IMR-90 (cell line): ENCODE measurements around the gene FBXL7. TPM values are rescaled to one million over a fixed set of nuclear protein-coding genes. Genes with fewer than 3 reads are reported as not detected.

ENCODE experiments used
- ATAC-seq: fragments of 200-7000 bp; cut with Tn5 transposase; 2 replicates; pipeline ENCODE4 v1.9.1; 2020; ENCODE audit warnings: low read depth, mild to moderate bottlenecking, moderate library complexity
- BruUV-seq: library from RNA; stranded (reverse); fragments of 400-500 nt; replicated peaks from 2 replicates; lab custom pipeline; 2021; lab: Mats Ljungman, UMichigan
- CTCF ChIA-PET: fragments of 300-600 bp; formaldehyde crosslinking; extraction: SDS; loops from one replicate; lab custom pipeline; 2021; ENCODE audit warnings: antibody characterized with exemption; lab: Yijun Ruan, JAX
- POLR2A ChIA-PET: fragments of 300-600 bp; sonication (Branson Sonifier 250); formaldehyde crosslinking; loops from one replicate; lab custom pipeline; 2022; ENCODE audit warnings: antibody characterized with exemption; ENCODE audit not compliant: unreplicated experiment; lab: Charles Lee
- DNase-seq: peaks from one replicate; pipeline ENCODE4 v3.0.0; 2013
- H2AFZ ChIP-seq: replicated peaks from 2 replicates; pipeline ENCODE3; 2013; ENCODE audit warnings: low read length, mild to moderate bottlenecking; ENCODE audit not compliant: poor library complexity
- H2AK5ac ChIP-seq: 2 replicates; pipeline ENCODE4 v1.6.1; 2013; ENCODE audit warnings: low read depth, low read length, inconsistent platforms
- H2AK9ac ChIP-seq: replicated peaks from 2 replicates; pipeline ENCODE3; 2013; ENCODE audit warnings: mild to moderate bottlenecking, low read depth, low read length, moderate library complexity; ENCODE audit not compliant: poor library complexity
- H2BK120ac ChIP-seq: 2 replicates; pipeline ENCODE4 v1.6.1; 2013; ENCODE audit warnings: low read depth, low read length, inconsistent platforms
- H2BK15ac ChIP-seq: 3 replicates; pipeline ENCODE4 v1.6.1; 2013; ENCODE audit warnings: low read depth, low read length, inconsistent platforms
- H2BK20ac ChIP-seq: 2 replicates; pipeline ENCODE4 v1.6.1; 2013; ENCODE audit warnings: low read depth, mild to moderate bottlenecking, inconsistent platforms, low read length, moderate library complexity
- H2BK5ac ChIP-seq: 2 replicates; pipeline ENCODE4 v1.6.1; 2013; ENCODE audit warnings: mild to moderate bottlenecking, low read depth, low read length, inconsistent platforms; ENCODE audit not compliant: poor library complexity, severe bottlenecking
- H3K14ac ChIP-seq: replicated peaks from 2 replicates; pipeline ENCODE4 v1.6.1; 2013; ENCODE audit warnings: low read depth, low read length, inconsistent platforms
- H3K18ac ChIP-seq: 2 replicates; pipeline ENCODE4 v1.6.1; 2013; ENCODE audit warnings: low read depth, low read length, control low read depth
- H3K23ac ChIP-seq: 2 replicates; pipeline ENCODE4 v1.6.1; 2013; ENCODE audit warnings: low read depth, low read length, inconsistent platforms
- H3K27ac ChIP-seq: 2 replicates; pipeline ENCODE4 v1.5.1; 2013; ENCODE audit warnings: mild to moderate bottlenecking, control low read depth, low read length; ENCODE audit not compliant: insufficient read depth
- H3K27me3 ChIP-seq: 2 replicates; pipeline ENCODE4 v1.6.1; 2013; ENCODE audit warnings: low read length; ENCODE audit not compliant: control insufficient read depth, insufficient read depth
- H3K36me3 ChIP-seq: 2 replicates; pipeline ENCODE4 v1.6.1; 2013; ENCODE audit warnings: low read length, mixed read lengths; ENCODE audit not compliant: control insufficient read depth, insufficient read depth
- H3K4ac ChIP-seq: 2 replicates; pipeline ENCODE4 v1.6.1; 2013; ENCODE audit warnings: low read depth, low read length, inconsistent platforms
- H3K4me1 ChIP-seq: 2 replicates; pipeline ENCODE4 v1.6.1; 2013; ENCODE audit warnings: low read length, mixed read lengths; ENCODE audit not compliant: control insufficient read depth, insufficient read depth
- H3K4me2 ChIP-seq: 2 replicates; pipeline ENCODE4 v1.6.1; 2013; ENCODE audit warnings: low read depth, mild to moderate bottlenecking, control low read depth, low read length, moderate library complexity
- H3K4me3 ChIP-seq: 2 replicates; pipeline ENCODE4 v1.5.1; 2013; ENCODE audit warnings: low read depth, mild to moderate bottlenecking, control low read depth, low read length, moderate library complexity; ENCODE audit not compliant: insufficient read depth
- H3K56ac ChIP-seq: 2 replicates; pipeline ENCODE4 v1.6.1; 2013; ENCODE audit warnings: low read length, inconsistent platforms; ENCODE audit not compliant: insufficient read depth; ENCODE audit errors: extremely low read depth
- H3K79me1 ChIP-seq, 2 experiments: 2 replicates each; pipeline ENCODE4 v1.6.1; 2013; ENCODE audit warnings: low read length in 2 of 2, inconsistent platforms in 1 of 2, low read depth in 1 of 2
- H3K9ac ChIP-seq: 2 replicates; pipeline ENCODE4 v1.6.1; 2013; ENCODE audit warnings: low read depth, low read length, control low read depth
- H3K9me1 ChIP-seq: 2 replicates; pipeline ENCODE4 v1.6.1; 2013; ENCODE audit warnings: low read length, inconsistent platforms; ENCODE audit not compliant: insufficient read depth
- H3K9me3 ChIP-seq: 2 replicates; pipeline ENCODE4 v1.6.1; 2013; ENCODE audit warnings: low read length; ENCODE audit not compliant: control insufficient read depth, insufficient read depth
- H4K20me1 ChIP-seq: 2 replicates; pipeline ENCODE4 v1.6.1; 2013; ENCODE audit warnings: low read length, inconsistent platforms; ENCODE audit not compliant: insufficient read depth
- H4K5ac ChIP-seq: 2 replicates; pipeline ENCODE4 v1.6.1; 2013; ENCODE audit warnings: mild to moderate bottlenecking, low read depth, low read length, control low read depth
- H4K8ac ChIP-seq, 2 experiments: 2 replicates each; pipeline ENCODE4 v1.6.1; 2013; ENCODE audit warnings: low read depth in 2 of 2, low read length in 2 of 2, control low read depth in 1 of 2, inconsistent platforms in 1 of 2
- H4K91ac ChIP-seq: 2 replicates; pipeline ENCODE4 v1.6.1; 2013; ENCODE audit warnings: low read depth, low read length, inconsistent platforms; ENCODE audit not compliant: insufficient read depth
- BHLHE40 ChIP-seq: fragments of 150-350 bp; IDR thresholded peaks from 2 replicates; pipeline ENCODE4 v1.6.1; 2016; ENCODE audit warnings: mild to moderate bottlenecking, low read depth, low read length
- CEBPB ChIP-seq: IDR thresholded peaks from 2 replicates; pipeline ENCODE4 v1.6.1; 2012; ENCODE audit warnings: low read depth, low read length, improper control_type of control experiment
- CHD1 ChIP-seq: IDR thresholded peaks from 2 replicates; pipeline ENCODE4 v1.6.1; 2012; ENCODE audit warnings: low read depth, low read length, improper control_type of control experiment
- ELK1 ChIP-seq: fragments of 150-350 bp; IDR thresholded peaks from 2 replicates; pipeline ENCODE4 v1.6.1; 2016; ENCODE audit warnings: low read depth, mild to moderate bottlenecking, low read length, moderate library complexity, borderline replicate concordance
- FOS ChIP-seq: fragments of 150-350 bp; IDR thresholded peaks from 2 replicates; pipeline ENCODE4 v1.6.1; 2016; ENCODE audit warnings: low read depth, low read length
- MAFK ChIP-seq: IDR thresholded peaks from 2 replicates; pipeline ENCODE4 v1.6.1; 2012; ENCODE audit warnings: low read depth, low read length, improper control_type of control experiment
- MAZ ChIP-seq: IDR thresholded peaks from 2 replicates; pipeline ENCODE4 v1.6.1; 2012; ENCODE audit warnings: low read depth, mild to moderate bottlenecking, low read length, improper control_type of control experiment, moderate library complexity, borderline replicate concordance
- MXI1 ChIP-seq: IDR thresholded peaks from 2 replicates; pipeline ENCODE4 v1.6.1; 2012; ENCODE audit warnings: low read depth, mild to moderate bottlenecking, low read length, moderate library complexity, borderline replicate concordance
- NFE2L2 ChIP-seq: fragments of 150-350 bp; IDR thresholded peaks from 2 replicates; pipeline ENCODE4 v1.6.1; 2016; ENCODE audit warnings: low read depth, mild to moderate bottlenecking, low read length
- POLR2A ChIP-seq: IDR thresholded peaks from 2 replicates; pipeline ENCODE4 v1.6.1; 2012; ENCODE audit warnings: mild to moderate bottlenecking, low read depth, low read length
- RAD21 ChIP-seq: IDR thresholded peaks from 2 replicates; pipeline ENCODE4 v1.6.1; 2012; ENCODE audit warnings: low read length, improper control_type of control experiment
- RCOR1 ChIP-seq: IDR thresholded peaks from 2 replicates; pipeline ENCODE4 v1.6.1; 2012; ENCODE audit warnings: mild to moderate bottlenecking, low read length, improper control_type of control experiment; ENCODE audit not compliant: insufficient replicate concordance
- RFX5 ChIP-seq: IDR thresholded peaks from 2 replicates; pipeline ENCODE4 v1.8.0; 2012; ENCODE audit warnings: low read depth, mild to moderate bottlenecking, low read length, moderate library complexity
- SMC3 ChIP-seq: fragments of 150-350 bp; IDR thresholded peaks from 2 replicates; pipeline ENCODE4 v1.6.1; 2016; ENCODE audit warnings: low read depth, mild to moderate bottlenecking, antibody characterized with exemption, low read length, moderate library complexity
- WGBS, 2 experiments: methylation state at CpG; one replicate each; pipeline versions ENCODE4 v1.1.5 to v1.1.7; 2013; ENCODE audit warnings: missing lambda C conversion rate in 2 of 2; ENCODE audit not compliant: insufficient read length in 1 of 2; ENCODE audit errors: extremely low coverage in 2 of 2; 5-methylcytosine and 5-hydroxymethylcytosine counted together
- dilution Hi-C: fragments of 300-500 bp; cut with HindIII; formaldehyde crosslinking; loops from one replicate; pipeline ENCODE4 v1.14.3; 2018; ENCODE audit warnings: low sequenced_read_pairs; ENCODE audit not compliant: unreplicated experiment
- in situ Hi-C: fragments of 300-500 bp; cut with MboI; formaldehyde crosslinking; loops from 3 replicates; pipeline ENCODE4 v1.14.3; 2019; ENCODE audit warnings: low sequenced_read_pairs, inconsistent platforms, mixed read lengths
- intact Hi-C: fragments of 100-400 bp; cut with micrococcal nuclease; formaldehyde crosslinking; loops from 2 replicates; pipeline ENCODE4 v1.10.0; 2022
- polyA plus RNA-seq, 3 experiments: library from polyadenylated mRNA; depleted of rRNA; stranded (reverse); fragments of >200 nt; gene quantifications; 2 replicates each; pipeline ENCODE4 v1.2.3, GENCODE V29; 2012; ENCODE audit warnings: low replicate concordance in 1 of 3
- total RNA-seq: library from RNA; depleted of rRNA; stranded (reverse); fragments of >200 nt; gene quantifications from 2 replicates; pipeline ENCODE4 v1.2.3, GENCODE V29; 2012
- TF ChIP-seq, protein P1 (sequence below): conservative IDR thresholded peaks from 2 replicates; pipeline ENCODE4 v1.5.1; 2012; ENCODE audit warnings: mild to moderate bottlenecking, low read depth, low read length, improper control_type of control experiment

FBXL7 gene
- total and polyA plus RNA-seq, 2 of the 4 experiments (the other 2 are of a cell fraction): 4.1 to 10.2 TPM

GRCh38 chr5:15980835-15981234, 480.9 kb downstream of the FBXL7 start:
- H3K27ac ChIP-seq: no peak overlapping the region
- no CpG with 5 or more reads among the region's 2 CpGs for WGBS, 2 experiments
- no peak overlapping the region for H2BK20ac ChIP-seq
- no peak overlapping the region for H2AK9ac ChIP-seq
- peaks cover 1% of the 10 kb centered on the region; the same call in 1 of the 2 replicates for H3K27me3 ChIP-seq
- H3K56ac ChIP-seq: no peak overlapping the region
- H4K5ac ChIP-seq: no peak overlapping the region
- no peak overlapping the region for H2BK15ac ChIP-seq
- no peaks in the 10 kb centered on the region for H3K79me1 ChIP-seq
- no peaks in the 10 kb centered on the region for H3K9me3 ChIP-seq
- BruUV-seq: no TSS peak
- no peak overlapping the region for H3K23ac ChIP-seq
- ChIA-PET POLR2A (no interaction called here), CTCF (no interaction called here)
- no peaks in the 10 kb centered on the region for H3K36me3 ChIP-seq
- no peak overlapping the region for H3K18ac ChIP-seq
- H3K4me3 ChIP-seq: no peak overlapping the region
- no peak overlapping the region for H3K9ac ChIP-seq
- H4K8ac ChIP-seq: no peak overlapping the region
- H3K4me2 ChIP-seq: no peak overlapping the region
- no peaks in the 10 kb centered on the region for H4K20me1 ChIP-seq
- H3K4ac ChIP-seq: no peak overlapping the region
- no peak overlapping the region for H2AK5ac ChIP-seq
- H2BK5ac ChIP-seq: no peak overlapping the region
- ATAC-seq: no peak
- no peak for TF ChIP-seq BHLHE40
- TF ChIP-seq CHD1: no peak
- TF ChIP-seq RAD21: no peak
- TF ChIP-seq SMC3: no peak
- TF ChIP-seq MAZ: no peak
- no peak for TF ChIP-seq CEBPB
- TF ChIP-seq POLR2A: no peak
- no peak for TF ChIP-seq NFE2L2
- TF ChIP-seq MAFK: no peak
- TF ChIP-seq RCOR1: no peak
- TF ChIP-seq ELK1: no peak
- no peak for TF ChIP-seq RFX5
- TF ChIP-seq, protein P1, sequence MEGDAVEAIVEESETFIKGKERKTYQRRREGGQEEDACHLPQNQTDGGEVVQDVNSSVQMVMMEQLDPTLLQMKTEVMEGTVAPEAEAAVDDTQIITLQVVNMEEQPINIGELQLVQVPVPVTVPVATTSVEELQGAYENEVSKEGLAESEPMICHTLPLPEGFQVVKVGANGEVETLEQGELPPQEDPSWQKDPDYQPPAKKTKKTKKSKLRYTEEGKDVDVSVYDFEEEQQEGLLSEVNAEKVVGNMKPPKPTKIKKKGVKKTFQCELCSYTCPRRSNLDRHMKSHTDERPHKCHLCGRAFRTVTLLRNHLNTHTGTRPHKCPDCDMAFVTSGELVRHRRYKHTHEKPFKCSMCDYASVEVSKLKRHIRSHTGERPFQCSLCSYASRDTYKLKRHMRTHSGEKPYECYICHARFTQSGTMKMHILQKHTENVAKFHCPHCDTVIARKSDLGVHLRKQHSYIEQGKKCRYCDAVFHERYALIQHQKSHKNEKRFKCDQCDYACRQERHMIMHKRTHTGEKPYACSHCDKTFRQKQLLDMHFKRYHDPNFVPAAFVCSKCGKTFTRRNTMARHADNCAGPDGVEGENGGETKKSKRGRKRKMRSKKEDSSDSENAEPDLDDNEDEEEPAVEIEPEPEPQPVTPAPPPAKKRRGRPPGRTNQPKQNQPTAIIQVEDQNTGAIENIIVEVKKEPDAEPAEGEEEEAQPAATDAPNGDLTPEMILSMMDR: no peak
- TF ChIP-seq MXI1: no peak
- no peak for TF ChIP-seq FOS
- in situ Hi-C loops (no loop called here), dilution Hi-C loops (no loop called here), intact Hi-C loops (no loop called here)
- H2AFZ ChIP-seq: no peak overlapping the region
- no peak overlapping the region for H3K14ac ChIP-seq
- no peaks in the 10 kb centered on the region for H3K9me1 ChIP-seq
- DNase-seq: no peak
- no peaks in the 10 kb centered on the region for H3K4me1 ChIP-seq
- no peak overlapping the region for H2BK120ac ChIP-seq
- no peak overlapping the region for H4K91ac ChIP-seq
